Measurements from ENCODE around the gene ST7. TPM values are rescaled to one million over a fixed set of nuclear protein-coding genes. Genes with fewer than 3 reads are reported as not detected.

The ST7 gene
- total RNA-seq, 2 experiments from 2014 or later = 9.6 to 10.7 TPM

- no peaks in the 10 kb centered on the region for H3K79me2 ChIP-seq (ENCODE audit: insufficient read depth, low read depth, low read length)
- H2AFZ ChIP-seq (ENCODE audit: low read length) = no peak overlapping the region
- intact Hi-C loops (cut with micrococcal nuclease; ENCODE audit: unreplicated experiment) = no loop called here
- no peaks in the 10 kb centered on the region for H3K4me1 ChIP-seq (ENCODE audit: insufficient read depth, low read length, poor library complexity, severe bottlenecking)
- no peak overlapping the region for H3K4me3 ChIP-seq (ENCODE audit: low read depth, low read length, poor library complexity, severe bottlenecking)
- POLR2A ChIA-PET = interaction anchor here (0.6 to 0.9 kb wide), 7 partner anchors 10 to 514 kb away, joined by 3 to 5 read pairs (median 3); partner anchors contain the start of gene CAPZA2
- BruUV-seq (replicated peaks) = no TSS peak
- CTCF ChIA-PET (ENCODE audit: unreplicated experiment) = no interaction called here
- H3K4me2 ChIP-seq (ENCODE audit: low read length) = no peak overlapping the region
- TF ChIP-seq EZH2phosphoT487 (IDR thresholded peaks at IDR 0.05; ENCODE audit: borderline replicate concordance, low read depth, low read length) (no peak), CTCF (conservative IDR thresholded peaks at IDR 0.05; ENCODE audit: low read length) (no peak)
- no peaks in the 10 kb centered on the region for H3K9me3 ChIP-seq (ENCODE audit: low read length)
- no peak for DNase-seq (ENCODE audit: low spot score)
- no peaks in the 10 kb centered on the region for H3K36me3 ChIP-seq (ENCODE audit: insufficient read depth, low read length)
- H4K20me1 ChIP-seq (ENCODE audit: insufficient read depth, low read length) = no peaks in the 10 kb centered on the region; the same call in 1 of the 2 replicates
- no peaks in the 10 kb centered on the region for H3K9me2 ChIP-seq (ENCODE audit: insufficient read depth, low read length)
- H3K27ac ChIP-seq (ENCODE audit: low read depth, low read length, poor library complexity, severe bottlenecking) = no peak overlapping the region
These were observed 12.5 kb upstream of the ST7 start for GRCh38 chr7:116940689-116941370.

GRCh38 chr7:116942504-116942903 lies 10.8 kb upstream of the ST7 start:
- no peak overlapping the region for H2AFZ ChIP-seq (ENCODE audit: low read length)

More at GRCh38 chr7:116942504-116942903, 10.8 kb upstream of the ST7 start:
- CTCF ChIA-PET (ENCODE audit: unreplicated experiment) = interaction anchor here (0.5 kb wide), 1 partner anchor 10 kb away, joined by 3 read pairs; no protein-coding TSS in a partner anchor
- no peak overlapping the region for H3K4me3 ChIP-seq (ENCODE audit: low read depth, low read length, poor library complexity, severe bottlenecking)
- H4K20me1 ChIP-seq (ENCODE audit: insufficient read depth, low read length) = no peaks in the 10 kb centered on the region; the same call in 1 of the 2 replicates
- H3K4me1 ChIP-seq (ENCODE audit: insufficient read depth, low read length, poor library complexity, severe bottlenecking) = no peaks in the 10 kb centered on the region
- no peak for TF ChIP-seq CTCF (conservative IDR thresholded peaks at IDR 0.05; ENCODE audit: low read length)
- intact Hi-C loops (cut with micrococcal nuclease; ENCODE audit: unreplicated experiment) = no loop called here
- no peaks in the 10 kb centered on the region for H3K9me2 ChIP-seq (ENCODE audit: insufficient read depth, low read length)
- no peaks in the 10 kb centered on the region for H3K79me2 ChIP-seq (ENCODE audit: insufficient read depth, low read depth, low read length)
- no peak overlapping the region for H3K27ac ChIP-seq (ENCODE audit: low read depth, low read length, poor library complexity, severe bottlenecking)
- H3K9me3 ChIP-seq (ENCODE audit: low read length) = no peaks in the 10 kb centered on the region
- no peaks in the 10 kb centered on the region for H3K36me3 ChIP-seq (ENCODE audit: insufficient read depth, low read length)
- DNase-seq (ENCODE audit: low spot score) = no peak
- no TSS peak for BruUV-seq (replicated peaks)
- no peak overlapping the region for H3K4me2 ChIP-seq (ENCODE audit: low read length)
- POLR2A ChIA-PET = no interaction called here

Data from OCI-LY7 (cell line).